ENCODE measurements around the gene GABRR2.

The GABRR2 gene

GRCh38 chr6:89221971-89222711 is 93.0 kb downstream of the GABRR2 start:
- no peak for TF ChIP-seq Cebpa-rat (IDR thresholded peaks at IDR 0.05)
- Histone ChIP-seq H3K27ac (no peak overlapping the region), H3K9ac (no peak overlapping the region), H3K27me3 (no peaks in the 10 kb centered on the region), H3K4me3 (no peak overlapping the region), H3K4me1 (peaks cover 8% of the 10 kb centered on the region), H4K20me1 (no peaks in the 10 kb centered on the region), H3K36me3 (no peaks in the 10 kb centered on the region), H3K4me2 (peak overlapping the region; percentile 7; the same call in 1 of the 2 replicates), H3K9me3 (no peaks in the 10 kb centered on the region)

GRCh38 chr6:89221129-89221528 is 94.0 kb downstream of the GABRR2 start:
- Histone ChIP-seq H3K4me2 (no peak overlapping the region), H3K9ac (no peak overlapping the region), H4K20me1 (no peaks in the 10 kb centered on the region), H3K27ac (no peak overlapping the region), H3K4me3 (no peak overlapping the region), H3K4me1 (peaks cover 8% of the 10 kb centered on the region), H3K36me3 (no peaks in the 10 kb centered on the region), H3K27me3 (no peaks in the 10 kb centered on the region), H3K9me3 (no peaks in the 10 kb centered on the region)
- no peak for TF ChIP-seq Cebpa-rat (IDR thresholded peaks at IDR 0.05)

GRCh38 chr6:89217299-89217910 is 97.7 kb downstream of the GABRR2 start, which contains the start of gene GABRR1:
Gene GABRR1, minus strand, starts transcription at chr6:89217358. Its CDS starts 36 bp downstream, at chr6:89217322.
- Histone ChIP-seq H3K4me3 (no peak within 1 kb of the TSS), H3K27me3 (no peaks in the 10 kb centered on the region), H3K27ac (no peak within 1 kb of the TSS), H3K4me1 (peaks cover 3% of the 10 kb centered on the region), H4K20me1 (no peaks in the 10 kb centered on the region), H3K9ac (no peak within 1 kb of the TSS), H3K4me2 (no peak within 1 kb of the TSS), H3K9me3 (no peaks in the 10 kb centered on the region), H3K36me3 (no peaks in the 10 kb centered on the region)
- TF ChIP-seq Cebpa-rat (IDR thresholded peaks at IDR 0.05) = no peak

GRCh38 chr6:89216411-89216810 is 98.7 kb downstream of the GABRR2 start:
- Histone ChIP-seq H3K27ac (no peak overlapping the region), H3K9ac (no peak overlapping the region), H3K4me1 (no peaks in the 10 kb centered on the region), H3K36me3 (no peaks in the 10 kb centered on the region), H3K4me2 (no peak overlapping the region), H3K9me3 (no peaks in the 10 kb centered on the region), H3K4me3 (no peak overlapping the region), H4K20me1 (no peaks in the 10 kb centered on the region), H3K27me3 (no peaks in the 10 kb centered on the region)
- no peak for TF ChIP-seq Cebpa-rat (IDR thresholded peaks at IDR 0.05)

GRCh38 chr6:89215391-89215790 is 99.7 kb downstream of the GABRR2 start:
- Histone ChIP-seq H3K27me3 (no peaks in the 10 kb centered on the region), H3K9ac (no peak overlapping the region), H3K27ac (no peak overlapping the region), H4K20me1 (no peaks in the 10 kb centered on the region), H3K4me3 (no peak overlapping the region), H3K9me3 (no peaks in the 10 kb centered on the region), H3K4me1 (no peaks in the 10 kb centered on the region), H3K4me2 (no peak overlapping the region), H3K36me3 (no peaks in the 10 kb centered on the region)
- TF ChIP-seq Cebpa-rat (IDR thresholded peaks at IDR 0.05) = no peak

GRCh38 chr6:89214197-89214596 is 100.9 kb downstream of the GABRR2 start:
- Histone ChIP-seq H3K4me2 (no peak overlapping the region), H3K9me3 (no peaks in the 10 kb centered on the region), H3K27me3 (no peaks in the 10 kb centered on the region), H3K27ac (no peak overlapping the region), H3K4me1 (no peaks in the 10 kb centered on the region), H3K36me3 (no peaks in the 10 kb centered on the region), H3K4me3 (no peak overlapping the region), H3K9ac (no peak overlapping the region), H4K20me1 (no peaks in the 10 kb centered on the region)
- TF ChIP-seq Cebpa-rat (IDR thresholded peaks at IDR 0.05) = no peak

GRCh38 chr6:89212472-89212871 is 102.6 kb downstream of the GABRR2 start:
- Histone ChIP-seq H3K4me1 (no peaks in the 10 kb centered on the region), H3K9ac (no peak overlapping the region), H3K9me3 (no peaks in the 10 kb centered on the region), H3K27ac (no peak overlapping the region), H4K20me1 (no peaks in the 10 kb centered on the region), H3K4me2 (no peak overlapping the region), H3K4me3 (no peak overlapping the region), H3K36me3 (no peaks in the 10 kb centered on the region), H3K27me3 (no peaks in the 10 kb centered on the region)
- no peak for TF ChIP-seq Cebpa-rat (IDR thresholded peaks at IDR 0.05)

GRCh38 chr6:89209457-89209856 is 105.6 kb downstream of the GABRR2 start:
- Histone ChIP-seq H3K4me2 (no peak overlapping the region), H3K36me3 (no peaks in the 10 kb centered on the region), H4K20me1 (no peaks in the 10 kb centered on the region), H3K27me3 (no peaks in the 10 kb centered on the region), H3K4me3 (no peak overlapping the region), H3K9ac (no peak overlapping the region), H3K4me1 (no peaks in the 10 kb centered on the region), H3K9me3 (no peaks in the 10 kb centered on the region), H3K27ac (no peak overlapping the region)
- TF ChIP-seq Cebpa-rat (IDR thresholded peaks at IDR 0.05) = no peak

GRCh38 chr6:89208551-89208950 is 106.5 kb downstream of the GABRR2 start:
- Histone ChIP-seq H3K27ac (no peak overlapping the region), H3K36me3 (no peaks in the 10 kb centered on the region), H3K4me3 (no peak overlapping the region), H3K9me3 (no peaks in the 10 kb centered on the region), H3K9ac (no peak overlapping the region), H3K4me1 (no peaks in the 10 kb centered on the region), H3K4me2 (no peak overlapping the region), H3K27me3 (no peaks in the 10 kb centered on the region), H4K20me1 (no peaks in the 10 kb centered on the region)
- TF ChIP-seq Cebpa-rat (IDR thresholded peaks at IDR 0.05) = no peak

All from BLaER1 (cell line).